GM21526 (cell line): Measurements from ENCODE around the gene PTPRJ.

Source experiments
- ATAC-seq: cut with Tn5 transposase; IDR thresholded peaks from one replicate; pipeline ENCODE4 v1.9.1; 2021; ENCODE audit warnings: moderate library complexity; ENCODE audit not compliant: unreplicated experiment, low FRiP score

PTPRJ gene

GRCh38 chr11:48056325-48057183 is 76.2 kb downstream of the PTPRJ start:
- ATAC-seq = no peak

GRCh38 chr11:48058064-48058463 is 77.7 kb downstream of the PTPRJ start:
- no peak for ATAC-seq

- no peak for ATAC-seq
These were observed 78.4 kb downstream of the PTPRJ start for GRCh38 chr11:48058788-48059187.

GRCh38 chr11:48062649-48063048 is 82.3 kb downstream of the PTPRJ start:
- no peak for ATAC-seq

- ATAC-seq = no peak
These were observed 83.1 kb downstream of the PTPRJ start for GRCh38 chr11:48063424-48063978.

GRCh38 chr11:48064306-48064705 is 83.9 kb downstream of the PTPRJ start:
- no peak for ATAC-seq

- ATAC-seq = no peak
These were observed 86.8 kb downstream of the PTPRJ start for GRCh38 chr11:48066881-48067800.

- ATAC-seq = no peak
These were observed 92.9 kb downstream of the PTPRJ start for GRCh38 chr11:48073031-48073861.

- ATAC-seq = no peak
These were observed 94.2 kb downstream of the PTPRJ start for GRCh38 chr11:48074425-48075181.

- ATAC-seq = no peak
These were observed 95.3 kb downstream of the PTPRJ start for GRCh38 chr11:48075637-48076036.

- ATAC-seq = no peak
These were observed 96.9 kb downstream of the PTPRJ start for GRCh38 chr11:48077251-48077650.

- ATAC-seq = no peak
These were observed 98.3 kb downstream of the PTPRJ start for GRCh38 chr11:48078689-48079088.

GRCh38 chr11:48079596-48079995 is 99.2 kb downstream of the PTPRJ start:
- ATAC-seq = no peak

GRCh38 chr11:48080301-48080861 is 100.0 kb downstream of the PTPRJ start:
- ATAC-seq = no peak

GRCh38 chr11:48081151-48082010 is 101.0 kb downstream of the PTPRJ start:
- ATAC-seq = no peak

GRCh38 chr11:48082771-48083170 is 102.4 kb downstream of the PTPRJ start:
- no peak for ATAC-seq

GRCh38 chr11:48083421-48083820 is 103.1 kb downstream of the PTPRJ start:
- ATAC-seq = no peak

GRCh38 chr11:48085688-48086087 is 105.3 kb downstream of the PTPRJ start:
- ATAC-seq = no peak
